SH-SY5Y (cell line): ENCODE measurements around the gene NPPC.

Experiments
- GATA2 ChIP-seq: IDR thresholded peaks from 2 replicates; pipeline ENCODE4 v1.6.1; 2011; ENCODE audit warnings: mild to moderate bottlenecking, low read depth, low read length
- GATA3 ChIP-seq: IDR thresholded peaks from 2 replicates; pipeline ENCODE4 v1.6.1; 2011; ENCODE audit warnings: low read depth, mild to moderate bottlenecking, low read length, moderate library complexity

Gene NPPC

DNA sequence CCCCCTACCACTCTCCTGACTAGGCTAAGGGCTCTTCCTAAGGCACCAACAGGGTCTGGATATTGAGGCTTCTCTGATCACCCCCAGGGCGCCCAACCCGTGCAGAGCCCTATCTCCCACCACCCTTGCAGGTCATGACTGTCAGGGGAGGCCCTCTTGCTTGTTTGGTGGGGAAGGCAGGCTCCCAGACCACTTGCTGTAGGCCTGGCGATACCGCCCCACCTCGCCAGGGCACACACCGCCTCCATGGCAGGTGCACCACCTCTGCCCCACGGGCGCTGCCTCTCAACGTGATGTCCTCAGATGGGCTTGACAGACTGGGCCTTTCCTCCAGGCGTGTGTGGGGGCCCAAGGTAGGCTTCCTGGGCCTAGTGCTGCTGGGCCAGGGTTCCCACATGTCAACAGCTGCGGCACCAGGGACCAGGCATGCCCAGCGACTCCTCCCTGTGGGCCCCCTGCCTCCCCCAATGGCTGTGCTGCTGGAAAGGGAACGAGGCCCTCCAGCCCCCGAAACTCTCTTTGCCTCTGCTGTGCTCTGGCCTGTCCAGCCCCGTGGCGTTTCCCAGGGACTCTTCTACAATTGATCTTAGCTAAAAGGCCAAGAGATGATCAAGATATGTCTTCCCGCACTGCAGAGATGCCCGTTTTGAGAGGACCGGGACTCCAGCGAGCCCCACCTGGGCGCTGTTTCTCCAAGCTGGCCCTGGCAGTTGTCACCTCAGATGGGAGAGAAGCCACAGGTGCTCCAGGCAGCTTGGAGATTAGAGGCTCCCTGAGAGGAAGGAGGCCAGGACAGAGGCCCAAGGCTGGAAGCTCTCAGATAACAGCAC, 7.5 kb downstream of the NPPC start:
- TF ChIP-seq GATA3 (no peak), GATA2 (no peak)

DNA sequence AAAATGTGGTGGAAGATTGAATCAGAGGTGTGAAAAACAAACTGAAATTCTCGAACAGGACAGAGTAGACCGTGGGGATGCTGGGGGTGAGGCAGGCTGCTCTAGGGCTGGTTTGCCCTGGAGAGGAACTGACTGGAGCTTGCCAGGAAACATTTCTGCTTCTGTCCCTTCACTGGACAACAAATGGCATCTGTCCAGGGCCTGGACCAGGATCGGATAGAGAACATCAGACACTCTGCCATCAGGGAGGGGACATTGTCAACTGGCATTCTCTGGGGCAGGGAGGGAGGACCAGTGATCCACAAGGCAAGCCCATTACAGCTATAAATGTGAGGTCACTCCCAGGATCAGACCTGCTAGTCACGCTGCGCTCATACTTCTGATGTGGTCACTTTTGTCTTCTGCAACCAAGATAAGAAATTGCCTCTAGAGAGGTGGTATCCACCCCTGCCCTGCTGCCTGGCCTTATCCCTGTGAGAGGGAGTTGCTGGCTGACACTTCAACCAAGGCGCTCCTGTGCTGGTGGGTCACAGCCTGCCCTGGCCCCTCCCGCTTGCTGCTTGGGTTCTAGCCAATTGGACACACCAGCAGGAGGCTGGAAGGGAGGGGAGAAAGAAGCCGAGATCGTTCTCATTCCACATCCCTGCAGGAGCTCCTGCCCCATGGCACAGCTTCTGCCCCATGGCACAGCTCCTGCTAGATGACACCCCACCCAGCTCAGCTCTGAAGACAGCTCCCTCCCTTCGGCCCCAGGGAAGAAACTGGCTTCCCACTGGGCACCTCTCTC, 8.7 kb downstream of the NPPC start:
- no peak for TF ChIP-seq GATA2
- TF ChIP-seq GATA3, result no peak

DNA sequence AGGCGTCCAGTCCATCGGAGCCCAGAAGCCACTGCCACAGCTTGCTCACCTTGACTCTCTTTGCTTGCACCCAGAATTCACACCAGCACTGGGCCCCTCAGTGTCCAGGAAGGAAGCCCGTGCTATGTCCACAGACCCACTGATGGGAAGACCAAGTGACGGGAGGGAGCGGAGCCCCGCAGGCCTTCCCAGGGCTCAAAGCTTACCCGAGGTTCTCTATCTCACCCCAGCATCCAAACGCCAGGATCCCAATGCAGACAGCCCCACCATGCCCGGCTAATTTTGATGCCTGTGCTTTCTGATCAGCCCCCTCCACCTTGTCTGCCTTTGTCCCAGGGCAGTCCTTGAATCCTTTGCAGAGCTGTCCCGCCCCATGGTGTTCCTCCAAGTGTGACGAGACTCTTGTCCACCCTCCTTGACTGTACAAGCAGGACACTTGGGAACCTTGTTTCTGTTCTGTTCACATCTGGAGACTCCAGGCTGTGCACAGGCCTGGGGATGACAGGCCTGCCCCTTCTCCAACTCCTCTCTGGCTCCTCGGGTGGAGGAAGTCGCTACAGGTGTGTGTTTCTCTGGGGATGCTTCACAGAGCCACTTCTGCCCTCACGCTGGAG, 12.0 kb downstream of the NPPC start:
- no peak for TF ChIP-seq GATA2
- no peak for TF ChIP-seq GATA3

DNA sequence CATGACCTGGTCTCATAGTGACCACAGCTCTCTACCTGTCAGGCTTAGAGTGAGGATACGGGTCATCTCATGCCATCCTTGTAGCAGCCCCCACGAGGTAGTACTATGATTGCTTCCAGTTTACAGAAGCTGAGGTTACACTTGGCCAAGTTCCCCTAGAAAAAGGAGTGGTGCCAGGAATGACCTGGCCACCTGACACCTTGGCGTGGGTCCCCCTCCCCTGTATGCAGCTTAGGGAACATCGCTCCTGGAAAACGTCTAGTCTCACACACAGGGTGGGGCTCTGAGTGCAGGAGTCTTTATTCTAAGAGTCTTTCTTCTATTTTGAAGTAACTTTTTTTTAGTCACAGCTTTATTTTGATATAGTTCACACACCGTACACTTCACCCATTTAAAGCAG, 14.8 kb downstream of the NPPC start:
- no peak for TF ChIP-seq GATA2
- TF ChIP-seq GATA3, result no peak

DNA sequence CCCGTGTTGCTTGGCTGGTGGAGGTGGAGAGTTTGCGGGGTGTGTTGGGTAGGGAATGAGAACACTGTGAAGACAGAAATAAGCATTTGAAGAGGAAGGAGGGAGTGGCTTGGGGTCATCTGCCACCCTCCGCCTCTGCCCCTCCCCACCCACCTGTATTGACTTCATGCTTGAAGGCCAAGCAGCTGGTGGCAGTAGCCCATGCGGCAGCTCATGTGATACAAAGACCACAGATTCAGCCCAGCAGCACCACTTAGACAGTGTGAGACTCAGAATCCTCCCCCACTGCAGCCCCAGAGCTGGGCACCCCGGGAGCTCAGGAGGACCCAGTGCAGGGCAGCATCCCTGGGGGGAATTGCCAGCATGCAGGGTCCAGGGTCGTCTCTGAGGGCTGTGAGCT, 15.4 kb downstream of the NPPC start:
- TF ChIP-seq GATA3 (no peak), GATA2 (no peak)

DNA sequence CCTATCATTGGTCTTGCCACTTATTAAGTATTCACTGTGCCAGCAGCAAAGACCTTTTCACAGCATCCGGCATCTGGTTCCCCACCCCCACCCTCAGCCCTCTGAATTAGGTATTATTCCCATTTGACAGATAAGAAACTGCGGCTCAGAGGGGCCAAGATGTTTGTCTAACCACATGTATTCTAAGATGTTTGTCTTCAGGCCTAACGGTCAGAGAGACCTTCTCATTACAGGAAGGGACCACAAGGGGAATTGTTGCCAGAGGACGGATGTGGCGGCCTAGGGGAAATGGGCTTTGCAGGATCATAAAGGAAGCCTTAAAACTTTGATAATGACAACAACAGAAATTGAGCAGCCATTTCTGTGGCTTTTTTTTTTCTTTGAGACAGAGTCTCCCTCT, 16.6 kb downstream of the NPPC start:
- TF ChIP-seq GATA2, result no peak
- TF ChIP-seq GATA3, result no peak

DNA sequence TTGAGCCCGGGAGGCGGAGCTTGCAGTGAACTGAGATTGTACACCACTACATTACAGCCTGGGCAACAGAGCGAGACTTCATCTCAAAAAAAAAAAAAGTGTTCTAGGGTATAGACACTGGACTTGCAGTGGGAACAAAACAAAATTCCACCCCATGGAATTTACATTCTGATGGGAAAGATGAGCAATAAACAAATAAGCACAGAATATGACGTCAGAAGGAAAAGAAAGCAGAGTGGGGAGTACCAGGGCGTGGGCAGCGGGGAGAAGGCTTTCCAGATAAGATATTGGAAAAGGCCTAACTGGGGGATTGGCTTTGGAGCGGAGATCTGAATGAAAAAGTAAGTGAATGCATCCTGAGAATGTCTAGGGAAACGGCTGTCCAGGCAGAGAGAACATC, 17.6 kb downstream of the NPPC start:
- TF ChIP-seq GATA3, result no peak
- TF ChIP-seq GATA2, result no peak

DNA sequence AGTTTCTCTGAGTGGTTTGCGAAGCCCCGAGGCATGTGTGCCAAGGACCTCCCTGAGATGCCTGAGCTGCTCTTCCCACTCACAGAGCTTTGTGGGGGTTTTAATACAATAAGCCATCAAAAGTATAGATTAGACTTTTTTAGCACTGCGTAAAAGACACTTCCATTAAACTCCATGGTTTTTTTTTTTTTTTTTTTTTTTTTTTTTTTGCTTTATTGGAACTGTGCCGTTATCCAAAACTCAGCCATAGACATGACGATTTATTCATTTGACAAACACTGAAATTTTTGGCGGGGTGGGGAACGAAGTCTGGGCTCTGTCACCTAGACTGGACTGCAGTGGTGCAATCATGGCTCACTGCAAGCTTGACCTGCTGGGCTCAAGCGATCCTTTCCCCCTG, 18.4 kb downstream of the NPPC start:
- TF ChIP-seq GATA3 (no peak), GATA2 (no peak)

DNA sequence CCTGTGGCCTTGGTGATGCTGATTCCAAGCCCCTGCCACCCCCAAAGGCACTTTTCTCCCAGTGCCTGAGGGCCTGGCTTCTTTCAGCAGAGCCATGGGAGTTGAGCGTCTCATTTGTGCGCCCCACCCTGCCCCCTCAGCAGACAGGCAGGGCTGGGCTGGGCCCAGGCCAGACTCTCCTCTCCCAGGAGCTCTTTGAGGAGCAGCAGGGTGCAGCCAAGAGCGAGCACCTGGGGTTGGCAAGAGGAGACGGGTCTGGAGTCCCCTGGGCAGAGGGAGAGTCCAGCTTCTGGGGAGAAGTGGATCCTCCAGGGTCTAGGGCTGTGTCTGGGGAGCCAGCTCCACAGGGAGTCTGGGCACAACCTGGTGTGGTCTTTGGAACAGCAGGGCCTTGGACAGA, 21.2 kb downstream of the NPPC start:
- no peak for TF ChIP-seq GATA2
- TF ChIP-seq GATA3, result no peak

DNA sequence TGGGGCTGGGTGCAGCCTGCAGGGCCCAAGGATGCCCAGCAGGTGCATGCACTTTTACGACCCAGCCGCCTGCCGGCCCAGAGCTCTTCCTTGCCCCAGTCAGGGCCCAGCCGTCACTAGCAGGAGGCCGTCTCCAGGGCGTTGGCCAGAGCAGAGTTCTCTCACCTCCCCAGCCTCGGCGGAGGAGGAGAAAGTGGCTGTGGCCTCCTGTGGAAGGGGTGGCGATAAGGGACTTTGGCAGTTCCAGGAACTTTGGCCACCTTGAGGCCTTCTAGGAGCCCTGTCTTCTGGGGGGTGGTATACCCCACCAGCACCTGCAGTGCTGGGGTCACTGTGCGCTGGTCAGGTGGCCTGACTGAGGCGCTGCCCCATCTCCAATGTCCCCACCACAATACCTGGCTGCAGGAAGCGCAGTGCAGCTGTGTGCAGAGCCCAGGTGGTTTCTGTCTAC, 22.0 kb downstream of the NPPC start:
- no peak for TF ChIP-seq GATA3
- TF ChIP-seq GATA2, result no peak

DNA sequence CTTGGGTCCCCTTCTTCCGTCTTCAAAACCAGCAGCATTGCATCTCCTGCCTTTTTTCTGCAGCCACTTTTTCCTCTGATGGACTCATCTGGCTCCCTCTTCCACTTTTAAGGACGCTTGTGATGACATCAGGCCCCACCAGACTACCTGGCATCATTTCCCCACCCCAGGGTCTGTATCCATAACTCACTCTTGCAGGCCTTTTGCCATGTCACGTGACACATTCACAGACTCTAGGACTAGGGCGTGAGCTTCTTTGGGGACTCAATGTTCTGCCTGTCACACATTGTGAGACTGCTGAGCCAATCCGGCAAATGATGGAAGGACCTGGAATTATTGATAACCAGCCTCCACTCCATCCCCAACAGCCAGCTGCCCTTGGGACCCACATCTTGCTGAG, 23.6 kb downstream of the NPPC start:
- TF ChIP-seq GATA3, result no peak
- TF ChIP-seq GATA2, result no peak

DNA sequence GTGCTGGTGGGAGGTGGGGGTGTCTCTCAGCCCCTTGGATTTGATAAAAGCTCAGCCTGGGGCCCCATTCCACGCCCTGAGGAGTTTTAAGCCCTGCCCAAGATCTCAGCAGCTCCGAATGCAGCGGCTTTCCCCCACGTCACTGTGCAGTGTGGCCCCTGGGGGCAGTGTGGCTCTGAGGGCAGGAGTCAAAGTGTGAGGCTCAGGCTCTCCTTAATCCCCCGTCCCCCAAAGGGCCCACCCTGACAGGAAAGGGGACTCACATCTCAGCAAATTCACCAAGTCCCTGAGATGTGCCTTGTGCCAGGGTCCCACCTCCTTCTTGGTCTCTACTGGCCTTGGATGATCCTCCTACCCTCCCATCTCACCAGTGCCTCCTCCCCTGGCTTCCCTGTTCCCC, 25.2 kb downstream of the NPPC start:
- TF ChIP-seq GATA2, result no peak
- no peak for TF ChIP-seq GATA3

DNA sequence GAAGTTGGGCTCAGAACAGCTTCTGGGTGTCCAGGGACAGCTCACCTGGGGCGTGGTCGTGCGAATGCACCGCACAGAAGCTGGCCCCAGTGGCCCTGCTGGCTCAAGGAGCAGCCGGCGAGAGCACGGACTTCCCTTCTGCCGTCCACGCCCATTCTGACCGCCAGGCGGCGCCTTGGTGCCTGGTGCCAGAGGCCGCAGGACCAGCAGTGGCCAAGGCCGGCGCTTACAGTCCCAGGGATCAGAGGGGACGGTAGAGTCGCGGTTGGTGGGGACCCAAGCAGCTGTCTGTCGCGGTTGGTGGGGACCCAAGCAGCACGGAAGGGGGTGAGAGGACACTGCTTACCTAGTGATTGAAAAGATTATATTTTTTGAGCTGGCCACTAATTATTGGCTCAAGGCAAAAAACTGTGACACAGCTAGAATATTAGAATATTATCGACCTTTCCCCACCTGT, 25.7 kb downstream of the NPPC start:
- TF ChIP-seq GATA2, result no peak
- no peak for TF ChIP-seq GATA3

DNA sequence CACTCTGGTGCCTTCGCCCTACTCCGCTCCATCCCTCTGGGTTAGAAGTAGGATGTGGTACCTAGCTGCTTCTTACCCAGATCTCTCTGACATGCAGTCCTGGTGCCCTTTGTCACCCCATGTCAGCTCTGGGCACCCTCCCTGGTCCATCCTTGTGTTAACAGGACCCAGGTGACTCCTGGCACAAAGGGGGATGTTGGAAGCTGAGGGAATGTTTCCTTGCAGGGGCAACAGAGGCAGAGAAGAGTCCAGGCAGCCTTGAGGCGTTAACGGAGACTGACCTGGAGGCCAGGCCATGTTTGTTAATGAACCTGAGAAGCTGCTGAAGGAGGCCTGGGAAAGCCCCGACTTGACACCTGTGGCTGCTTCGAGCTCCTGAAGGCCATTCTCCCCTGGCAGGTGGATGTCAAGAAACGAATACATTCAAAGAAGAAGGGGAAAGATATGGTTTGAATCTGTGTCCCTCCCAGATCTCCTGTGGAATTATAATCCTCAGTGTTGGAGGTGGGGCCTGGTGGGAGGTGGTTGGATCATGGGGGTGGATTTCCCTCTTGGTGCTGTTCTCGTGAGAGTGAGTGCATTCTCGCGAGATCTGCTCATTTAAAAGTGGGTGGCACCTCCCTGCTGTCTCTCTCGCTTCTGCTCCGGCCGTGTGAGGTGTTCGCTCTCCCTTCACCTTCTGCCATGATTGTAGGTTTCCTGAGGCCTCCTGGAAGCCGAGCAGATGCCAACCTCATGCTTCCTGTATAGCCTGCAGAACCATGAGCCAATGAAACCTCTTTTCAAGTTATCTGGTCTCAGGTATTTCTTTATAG, 31.4 kb downstream of the NPPC start:
- no peak for TF ChIP-seq GATA2
- TF ChIP-seq GATA3, result no peak
